Measurements from ENCODE around the gene SMAD6. TPM values are rescaled to one million over a fixed set of nuclear protein-coding genes. Genes with fewer than 3 reads are reported as not detected.
A peak's percentile ranks its signal among the peaks of the same experiment; 100 is the strongest.

Gene SMAD6
- total and polyA plus RNA-seq, 11 donors: 10.4 to 65.9 (median 20.6) TPM

GRCh38 chr15:66768987-66769386, 67.0 kb downstream of the SMAD6 start:
- Histone ChIP-seq H3K9me3 (no peaks in the 10 kb centered on the region), H3K36me3 (no peaks in the 10 kb centered on the region), H3K4me3 (no peak overlapping the region), H3K27me3 (no peaks in the 10 kb centered on the region), H3K4me1 (peaks cover 10 to 77% (median 52%) of the 10 kb centered on the region in 12 donors), H3K27ac (no peak overlapping the region)
- WGBS, 4 donors: 93 to 96% (median 95%) methylated on average over 8 of the region's 8 CpGs
- DNase-seq (peak in 1 of 5 donors; percentile 6), ATAC-seq (no peak)
- intact Hi-C loops (cut with DNase I): no loop called here
- TF ChIP-seq, protein P1, sequence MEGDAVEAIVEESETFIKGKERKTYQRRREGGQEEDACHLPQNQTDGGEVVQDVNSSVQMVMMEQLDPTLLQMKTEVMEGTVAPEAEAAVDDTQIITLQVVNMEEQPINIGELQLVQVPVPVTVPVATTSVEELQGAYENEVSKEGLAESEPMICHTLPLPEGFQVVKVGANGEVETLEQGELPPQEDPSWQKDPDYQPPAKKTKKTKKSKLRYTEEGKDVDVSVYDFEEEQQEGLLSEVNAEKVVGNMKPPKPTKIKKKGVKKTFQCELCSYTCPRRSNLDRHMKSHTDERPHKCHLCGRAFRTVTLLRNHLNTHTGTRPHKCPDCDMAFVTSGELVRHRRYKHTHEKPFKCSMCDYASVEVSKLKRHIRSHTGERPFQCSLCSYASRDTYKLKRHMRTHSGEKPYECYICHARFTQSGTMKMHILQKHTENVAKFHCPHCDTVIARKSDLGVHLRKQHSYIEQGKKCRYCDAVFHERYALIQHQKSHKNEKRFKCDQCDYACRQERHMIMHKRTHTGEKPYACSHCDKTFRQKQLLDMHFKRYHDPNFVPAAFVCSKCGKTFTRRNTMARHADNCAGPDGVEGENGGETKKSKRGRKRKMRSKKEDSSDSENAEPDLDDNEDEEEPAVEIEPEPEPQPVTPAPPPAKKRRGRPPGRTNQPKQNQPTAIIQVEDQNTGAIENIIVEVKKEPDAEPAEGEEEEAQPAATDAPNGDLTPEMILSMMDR (IDR thresholded peaks at IDR 0.05): no peak
- TF ChIP-seq POLR2A (IDR thresholded peaks at IDR 0.05): no peak

GRCh38 chr15:66770518-66771350, 68.7 kb downstream of the SMAD6 start:
- 76 to 88% (median 79%) methylated on average over 14 of the region's 14 CpGs for WGBS, 4 donors
- peaks cover 6 to 83% (median 47%) of the 10 kb centered on the region in 12 donors for H3K4me1 ChIP-seq
- intact Hi-C loops (cut with DNase I): loop anchor here in 8 of 10 donors (2.0 to 5.0 kb wide), 7 partner anchors 58 to 168 kb away; partner anchors contain the start of gene SMAD6 (in 2 of the 8)

GRCh38 chr15:66771351-66771650, 69.3 kb downstream of the SMAD6 start:
- peaks cover 0 to 82% (median 43%) of the 10 kb centered on the region in 12 donors for H3K4me1 ChIP-seq
- H3K27ac ChIP-seq: peak overlapping the region in 1 of 12 donors; percentile 28
- no peak for DNase-seq

More at GRCh38 chr15:66770518-66771350, 68.7 kb downstream of the SMAD6 start:
- no peak for DNase-seq
- no peaks in the 10 kb centered on the region for H3K27me3 ChIP-seq
- no peaks in the 10 kb centered on the region for H3K9me3 ChIP-seq
- no peak overlapping the region for H3K4me3 ChIP-seq
- H3K27ac ChIP-seq: peak overlapping the region in 1 of 12 donors; percentile 13
- ATAC-seq: no peak
- H3K36me3 ChIP-seq: no peaks in the 10 kb centered on the region
- TF ChIP-seq, protein P1 (IDR thresholded peaks at IDR 0.05): no peak
- no peak for TF ChIP-seq POLR2A (IDR thresholded peaks at IDR 0.05)

More at GRCh38 chr15:66771351-66771650, 69.3 kb downstream of the SMAD6 start:
- ATAC-seq: no peak
- H3K36me3 ChIP-seq: no peaks in the 10 kb centered on the region
- no peak overlapping the region for H3K4me3 ChIP-seq
- no peak for TF ChIP-seq POLR2A (IDR thresholded peaks at IDR 0.05)
- TF ChIP-seq, protein P1 (IDR thresholded peaks at IDR 0.05): no peak
- H3K9me3 ChIP-seq: no peaks in the 10 kb centered on the region
- intact Hi-C loops (cut with DNase I): loop anchor here in 8 of 10 donors (2.0 to 5.0 kb wide), 7 partner anchors 59 to 169 kb away; partner anchors contain the start of gene SMAD6 (in 2 of the 8)
- no peaks in the 10 kb centered on the region for H3K27me3 ChIP-seq
- 80 to 90% (median 88%) methylated on average over 4 to 5 of the region's 5 CpGs for WGBS, 4 donors

Data from heart left ventricle (tissue), 16 donors.